ENCODE results near the gene ANGPTL2. TPM values are rescaled to one million over a fixed set of nuclear protein-coding genes. Genes with fewer than 3 reads are reported as not detected.

The ANGPTL2 gene
- total RNA-seq, 4 donors from 2014 or later: 78.4 to 95.0 (median 87.3) TPM

GRCh38 chr9:127126971-127127370, 4.5 kb upstream of the ANGPTL2 start:
- no peak for TF ChIP-seq CTCF (IDR thresholded peaks at IDR 0.05; ENCODE audit: low read depth)

- no peak for TF ChIP-seq CTCF (IDR thresholded peaks at IDR 0.05; ENCODE audit: low read depth)
Observed at GRCh38 chr9:127124792-127125191, 2.4 kb upstream of the ANGPTL2 start.

- no peak for TF ChIP-seq CTCF (IDR thresholded peaks at IDR 0.05; ENCODE audit: low read depth)
Observed at GRCh38 chr9:127124111-127124531, 1.7 kb upstream of the ANGPTL2 start.

- TF ChIP-seq CTCF (IDR thresholded peaks at IDR 0.05; ENCODE audit: low read depth): no peak
Observed at GRCh38 chr9:127123064-127123890, 842 bp upstream of the ANGPTL2 start.

GRCh38 chr9:127121628-127122175, 733 bp downstream of the ANGPTL2 start:
- TF ChIP-seq CTCF (IDR thresholded peaks at IDR 0.05; ENCODE audit: low read depth): no peak

- no peak for TF ChIP-seq CTCF (IDR thresholded peaks at IDR 0.05; ENCODE audit: low read depth)
Observed at GRCh38 chr9:127119320-127119709, 3.1 kb downstream of the ANGPTL2 start.

- no peak for TF ChIP-seq CTCF (IDR thresholded peaks at IDR 0.05; ENCODE audit: low read depth)
Observed at GRCh38 chr9:127118597-127119319, 3.7 kb downstream of the ANGPTL2 start.

Measured in subcutaneous adipose tissue (tissue), 4 donors.